SW 1271 (cell line): ENCODE data around the gene PLPP3.

Experiments used
- DNase-seq, 2 experiments: peaks; one replicate each; lab custom pipeline; 2025; lab: John Stamatoyannopoulos, UW

PLPP3 gene

DNA sequence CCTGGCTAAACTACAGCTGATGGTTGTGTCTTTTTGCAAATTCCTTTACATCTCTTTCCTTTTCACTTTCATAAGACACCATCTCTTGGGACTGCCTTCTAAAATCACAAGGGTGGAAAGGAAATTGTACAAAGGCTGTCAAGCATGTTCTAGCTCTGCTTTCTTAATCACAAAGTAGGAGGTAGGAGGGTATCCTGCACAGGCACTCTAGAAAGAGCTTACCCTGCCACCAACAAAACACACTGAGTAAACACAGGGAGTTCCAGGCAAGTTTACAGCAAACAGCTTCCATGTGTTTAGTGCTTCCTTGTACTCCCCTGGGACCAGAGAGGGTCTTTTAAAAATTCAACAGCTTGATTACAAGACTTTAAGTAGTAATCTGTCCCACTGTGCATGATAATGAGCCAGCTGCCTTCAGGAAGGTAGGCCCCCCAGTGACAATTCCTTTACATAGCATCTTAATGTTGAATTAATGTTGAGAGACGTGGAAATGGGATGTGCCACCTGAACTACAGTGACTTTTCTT lies 2.4 kb downstream of the PLPP3 start:
- DNase-seq = peak in 1 of 2 experiments; percentile 22

DNA sequence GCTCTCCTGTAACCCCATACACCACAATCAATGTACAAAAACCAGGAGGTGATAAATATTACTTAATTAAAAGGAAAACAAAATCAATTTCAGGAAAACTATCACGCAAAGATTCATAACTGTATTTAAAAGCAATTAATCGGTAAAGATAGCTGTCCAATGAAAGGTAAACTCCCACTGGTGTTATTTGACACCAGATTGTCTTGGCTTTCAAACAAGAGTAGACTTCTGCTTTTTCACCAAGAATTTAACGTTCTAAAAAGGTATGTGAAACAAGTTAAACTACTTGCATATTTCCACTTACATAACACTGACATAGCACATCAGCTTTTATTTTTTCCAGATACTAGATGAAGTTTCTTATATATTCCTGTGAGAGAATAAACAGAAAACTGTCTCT lies 3.5 kb downstream of the PLPP3 start:
- no peak for DNase-seq

DNA sequence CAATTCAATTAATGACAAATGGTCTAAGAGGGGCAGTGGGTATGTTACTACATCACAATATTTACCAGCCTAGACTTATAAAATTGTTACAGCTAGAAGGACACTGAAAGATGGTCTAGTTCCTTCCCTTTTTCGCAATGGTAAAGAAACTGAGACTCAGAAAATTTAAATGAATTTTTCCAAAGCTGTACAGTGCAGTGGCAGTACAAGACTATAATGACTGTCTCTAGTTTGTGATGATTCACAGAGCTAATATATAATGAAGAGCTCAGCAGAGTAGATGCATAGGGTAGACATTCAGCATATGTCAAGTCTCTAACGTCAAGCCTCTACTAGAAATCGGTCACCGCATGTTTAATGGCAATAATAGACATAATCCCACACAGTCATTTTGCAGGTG lies 4.6 kb downstream of the PLPP3 start:
- DNase-seq = no peak

DNA sequence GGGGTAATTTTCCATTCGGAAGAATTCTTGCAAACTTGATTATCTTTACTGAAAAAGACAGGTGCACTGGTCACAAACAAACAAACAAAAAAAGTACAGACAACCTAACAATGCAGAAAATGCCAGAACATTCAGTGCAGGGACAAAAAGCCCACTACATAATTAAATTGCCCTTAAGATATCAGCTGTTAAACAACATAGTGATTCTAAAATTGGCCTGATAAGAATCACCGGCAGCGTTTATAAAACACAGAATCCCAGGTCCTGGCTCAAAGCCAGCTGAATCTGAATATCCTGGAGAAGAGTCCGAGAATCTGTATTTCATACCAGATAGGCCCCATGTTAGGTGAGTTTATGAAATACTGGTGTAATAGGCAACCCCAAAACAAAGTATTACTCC lies 6.1 kb downstream of the PLPP3 start:
- DNase-seq = no peak

DNA sequence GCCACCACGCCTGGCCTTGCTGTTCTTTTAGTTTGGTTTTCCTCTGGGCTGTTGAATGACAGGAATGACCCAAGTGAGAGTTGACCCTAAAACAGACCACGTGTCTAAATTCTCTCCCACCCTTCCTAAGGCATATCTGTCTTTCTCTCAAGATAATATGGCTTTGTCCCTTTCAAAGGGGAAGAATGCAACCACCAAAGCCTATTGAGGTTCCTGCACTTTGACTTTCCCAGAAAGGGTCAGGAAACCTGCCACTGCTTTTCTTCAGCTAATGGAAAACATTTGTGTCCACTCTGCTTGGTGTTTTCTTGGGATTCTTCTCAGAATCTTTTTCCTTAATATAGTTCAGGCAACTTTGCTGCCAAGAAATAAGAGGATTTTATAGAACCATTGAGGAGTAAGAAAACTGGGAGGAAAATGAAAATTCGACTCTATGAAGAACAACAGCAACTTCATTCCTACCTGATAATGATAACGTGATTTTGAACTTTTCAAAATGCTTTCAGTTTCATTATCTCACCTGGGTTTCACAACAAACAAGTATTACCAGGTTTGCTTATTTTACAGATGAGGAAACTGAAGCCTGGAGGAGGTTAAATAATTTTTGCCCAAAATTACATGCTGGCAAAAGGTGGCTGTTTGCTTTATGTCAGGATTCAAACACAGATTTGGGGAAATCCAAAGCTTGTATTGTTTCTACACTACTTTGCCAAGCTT lies 6.9 kb downstream of the PLPP3 start:
- DNase-seq = no peak

DNA sequence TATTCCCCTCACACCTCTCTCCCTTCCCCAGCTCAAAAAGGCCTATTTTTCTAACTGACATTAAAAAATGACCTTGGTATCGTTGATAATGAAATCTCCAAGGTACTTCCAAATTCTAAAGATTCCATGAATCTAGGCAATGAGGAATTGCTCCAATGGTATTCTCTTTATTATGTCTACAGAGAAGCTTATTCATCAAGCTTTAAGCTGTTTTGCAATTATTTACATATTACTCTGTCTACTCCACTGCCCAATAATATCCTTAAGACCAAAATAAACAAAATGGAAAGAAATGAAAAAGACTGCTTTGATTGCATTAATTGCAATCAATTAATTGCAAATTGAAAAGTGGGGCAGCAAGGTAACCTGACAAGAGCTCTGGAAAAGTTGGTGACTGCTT lies 7.9 kb downstream of the PLPP3 start:
- DNase-seq = no peak

DNA sequence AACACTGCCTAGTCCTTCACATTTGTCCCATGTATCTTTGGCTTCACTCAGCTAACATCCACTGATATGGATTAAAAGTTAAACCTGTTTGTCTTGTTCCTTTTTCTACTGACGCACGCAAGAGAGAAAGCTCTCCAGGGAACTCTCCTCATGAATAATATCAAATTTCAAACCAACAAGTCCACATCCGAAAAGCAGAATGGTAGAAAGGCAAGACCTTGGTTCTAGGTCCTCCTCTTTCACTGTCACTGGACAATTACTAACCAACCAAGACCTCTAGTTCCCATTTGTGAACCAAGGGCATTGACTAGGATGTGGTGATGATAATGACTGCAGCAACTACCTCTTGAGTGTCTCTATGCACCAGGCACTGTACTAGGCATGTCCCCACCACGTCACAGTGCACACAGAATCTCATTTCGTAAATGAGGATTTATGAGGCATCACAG lies 8.4 kb downstream of the PLPP3 start:
- no peak for DNase-seq

DNA sequence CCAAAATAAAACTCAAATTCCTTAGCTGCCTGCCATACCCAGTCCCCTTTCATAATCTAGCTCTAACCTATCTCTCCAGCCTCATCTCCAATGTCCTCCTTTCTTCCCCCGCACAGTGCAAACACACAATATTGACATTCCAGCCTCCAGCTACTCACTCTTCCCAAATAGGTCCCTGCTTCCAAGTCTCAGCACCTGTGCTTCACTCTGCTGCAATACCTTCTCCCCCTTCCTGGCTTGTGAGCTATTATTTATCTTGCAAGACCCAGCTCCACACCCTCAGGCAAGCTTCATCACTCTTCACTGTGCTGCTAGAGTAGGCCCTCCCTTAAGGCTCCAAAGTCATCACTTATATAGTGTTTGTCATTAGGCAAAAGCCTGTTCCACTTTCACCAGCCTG lies 9.7 kb downstream of the PLPP3 start:
- DNase-seq = no peak

DNA sequence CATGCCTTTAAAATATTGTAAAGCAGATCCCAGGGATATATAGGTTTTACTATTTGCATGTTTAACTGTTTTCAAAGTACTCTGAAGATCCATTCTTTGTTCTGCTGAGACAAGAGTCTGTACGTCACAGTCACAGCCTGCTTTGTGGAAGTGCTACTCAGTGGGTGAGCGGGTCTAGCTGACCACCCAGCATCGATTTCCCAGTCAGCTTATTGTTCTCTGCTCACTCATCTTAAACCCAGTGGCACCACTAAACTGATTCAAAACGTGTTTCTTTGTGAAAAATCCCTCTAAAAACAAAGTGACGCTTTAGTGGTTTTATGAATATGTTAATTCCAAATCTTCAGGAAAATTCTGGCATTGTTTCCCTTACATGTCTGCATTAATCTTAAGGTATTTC lies 12.4 kb downstream of the PLPP3 start:
- no peak for DNase-seq

DNA sequence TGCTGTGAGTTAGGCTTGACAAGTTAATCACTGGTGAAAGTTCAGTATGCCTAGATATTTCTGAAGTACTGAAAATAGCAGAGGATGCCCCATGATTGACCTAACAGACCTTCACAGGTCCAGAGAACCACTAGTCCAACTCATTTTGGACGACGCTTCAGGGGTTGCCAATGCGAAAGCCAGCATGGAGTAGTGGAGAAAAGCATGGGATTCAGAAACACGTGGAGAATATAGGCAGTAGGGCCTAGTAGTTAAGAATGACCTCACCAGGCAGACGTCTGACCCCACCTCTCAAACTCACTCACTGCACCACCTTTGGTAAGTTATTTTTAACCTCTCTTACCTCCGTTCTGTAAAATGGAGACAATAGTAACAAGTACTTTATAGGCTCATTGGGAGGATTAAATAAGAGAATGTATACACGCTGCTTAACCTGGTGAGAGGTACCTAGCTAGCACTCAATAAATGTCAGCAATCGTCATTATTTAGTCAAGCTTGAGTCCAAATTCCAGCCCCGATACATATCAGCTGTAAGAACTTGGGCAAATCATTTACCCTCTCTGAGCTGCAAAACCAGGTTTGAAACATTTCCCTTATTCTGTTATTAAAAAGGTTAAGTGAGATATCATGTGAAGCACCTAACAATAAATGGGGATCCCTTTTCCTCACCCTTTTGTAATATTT lies 13.2 kb downstream of the PLPP3 start:
- no peak for DNase-seq

DNA sequence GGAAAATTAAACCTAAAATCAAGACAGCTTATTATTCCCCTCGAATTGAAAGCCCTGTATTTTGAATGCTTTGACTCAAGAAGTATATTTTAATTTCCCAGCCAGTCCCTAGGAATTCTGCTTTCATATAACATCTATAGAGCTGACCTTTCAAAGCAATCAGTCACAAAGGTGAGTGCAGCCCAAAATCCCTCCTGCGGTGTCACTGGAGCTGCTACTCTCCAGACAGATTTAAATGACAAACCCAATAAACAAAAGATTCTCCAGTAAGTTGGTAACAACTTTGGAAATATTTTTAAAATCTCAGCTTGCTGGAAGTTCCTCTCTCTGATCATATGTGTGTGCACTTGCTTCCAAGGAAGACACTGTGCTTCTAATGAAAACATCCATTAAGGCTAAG lies 14.7 kb downstream of the PLPP3 start:
- no peak for DNase-seq

DNA sequence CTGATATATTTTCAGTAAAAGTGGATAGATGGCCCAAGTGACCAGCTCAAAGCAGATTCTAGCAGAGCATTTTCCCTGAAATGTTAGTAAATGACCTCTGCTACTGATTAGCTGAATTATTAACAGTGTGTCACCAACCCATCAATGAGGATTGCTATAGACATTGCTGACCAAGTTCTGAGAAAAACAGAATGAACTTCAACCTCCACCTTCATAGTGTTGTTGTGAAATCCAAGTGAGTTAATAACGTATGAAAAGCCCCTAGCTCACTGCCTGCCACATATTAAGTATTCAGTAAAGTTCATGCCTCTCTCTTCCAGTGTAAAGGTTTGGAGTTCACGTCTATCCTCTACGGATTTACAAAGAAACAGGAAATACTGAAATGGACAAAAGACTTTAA lies 15.8 kb downstream of the PLPP3 start:
- DNase-seq = no peak

DNA sequence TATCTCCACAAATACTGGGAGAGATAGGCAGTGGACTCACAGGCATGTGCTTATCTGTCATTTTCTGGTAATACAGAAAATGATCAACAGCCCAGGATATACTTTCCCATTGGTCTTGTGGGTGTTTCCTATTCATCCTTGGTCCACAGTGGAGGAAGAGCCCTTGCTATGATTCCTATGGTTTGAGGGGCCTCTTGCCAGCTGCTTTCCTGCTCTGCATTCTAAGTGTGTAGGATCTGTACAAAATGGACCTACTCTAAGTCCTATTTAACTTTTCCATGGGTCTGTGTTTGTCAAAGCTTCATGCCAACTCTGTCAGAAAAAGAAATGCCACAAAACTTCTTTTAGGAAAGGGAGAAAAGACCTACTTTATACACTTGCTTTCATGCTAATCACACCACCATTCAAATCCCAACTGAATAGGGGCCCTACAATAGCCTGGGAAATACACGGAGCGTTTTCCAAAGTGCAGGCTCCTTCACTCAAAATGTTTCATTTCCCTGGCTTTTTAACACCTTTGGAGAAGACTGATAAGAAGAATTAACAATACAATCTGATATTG lies 16.4 kb downstream of the PLPP3 start:
- DNase-seq = no peak

DNA sequence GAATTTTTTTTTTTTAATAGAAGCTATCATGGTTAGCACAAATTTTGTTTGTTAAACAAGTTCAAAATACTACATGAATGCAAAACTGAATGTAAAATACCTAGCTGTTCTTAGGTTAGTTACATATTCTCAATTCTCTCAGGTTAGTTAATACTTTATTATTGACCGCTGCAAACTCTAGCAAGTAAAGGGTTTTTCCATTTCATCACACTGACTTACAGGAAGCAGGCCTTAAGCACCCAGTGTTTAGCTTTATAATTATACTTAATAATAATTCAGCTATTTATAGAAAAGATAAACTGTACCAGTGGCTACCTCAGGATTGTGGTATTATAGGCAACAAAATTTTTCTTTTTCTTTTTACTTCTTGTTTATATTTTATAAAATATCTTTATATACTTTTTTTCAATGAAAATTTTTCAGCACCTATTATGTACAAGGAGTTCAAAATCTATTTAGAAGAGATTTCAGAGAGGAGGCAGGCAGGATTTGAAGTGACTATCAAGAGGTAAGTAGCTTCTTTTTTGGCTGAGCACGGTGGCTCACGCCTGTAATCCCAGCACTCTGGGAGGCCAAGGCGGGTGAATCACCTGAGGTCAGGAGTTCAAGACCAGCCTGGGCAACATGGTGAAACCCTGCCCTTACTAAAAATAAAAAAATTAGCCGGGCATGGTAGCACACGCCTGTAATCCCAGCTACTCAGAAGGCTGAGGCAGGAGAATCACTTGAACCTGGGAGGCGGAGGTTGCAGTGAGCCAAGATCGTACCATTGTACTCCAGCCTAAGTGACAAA lies 17.9 kb downstream of the PLPP3 start:
- no peak for DNase-seq

DNA sequence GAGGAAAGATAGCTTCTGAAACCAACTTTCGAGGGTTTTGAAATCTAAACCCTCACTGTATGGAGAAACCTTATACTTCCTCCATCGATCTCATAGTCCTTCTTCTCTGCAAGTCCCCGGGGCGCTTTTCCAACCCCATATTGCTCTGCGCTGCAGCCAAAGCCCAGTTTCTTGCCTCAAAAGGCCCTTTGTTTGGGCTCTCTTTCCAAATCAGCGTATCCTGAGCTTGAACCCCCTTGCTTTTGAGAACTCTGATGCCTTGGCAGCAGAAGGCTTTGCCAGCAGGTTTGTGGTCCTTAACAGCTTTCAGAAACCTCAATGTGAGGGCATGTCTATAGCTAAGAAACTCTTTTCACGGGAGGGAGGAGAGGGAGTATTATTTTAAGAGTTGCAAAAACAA lies 21.6 kb downstream of the PLPP3 start:
- DNase-seq = no peak

DNA sequence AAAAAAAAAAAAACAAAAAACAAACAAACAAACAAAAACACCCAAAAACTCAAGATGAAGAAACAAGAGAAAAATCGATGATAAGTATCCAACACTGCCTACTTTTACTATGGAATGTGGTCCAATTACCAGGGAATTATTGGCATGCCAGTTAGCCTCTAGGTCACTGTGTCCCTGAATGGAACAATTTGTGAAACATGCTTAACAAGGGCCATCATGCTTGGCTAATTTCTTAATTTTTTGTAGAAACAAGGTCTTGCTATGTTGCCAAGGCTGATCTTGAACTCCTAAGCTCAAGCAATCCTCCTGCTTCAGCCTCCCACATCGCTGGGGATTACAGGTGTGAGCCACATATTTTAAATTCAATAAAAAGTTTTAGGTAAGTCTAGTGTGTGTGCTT lies 23.9 kb downstream of the PLPP3 start:
- no peak for DNase-seq

DNA sequence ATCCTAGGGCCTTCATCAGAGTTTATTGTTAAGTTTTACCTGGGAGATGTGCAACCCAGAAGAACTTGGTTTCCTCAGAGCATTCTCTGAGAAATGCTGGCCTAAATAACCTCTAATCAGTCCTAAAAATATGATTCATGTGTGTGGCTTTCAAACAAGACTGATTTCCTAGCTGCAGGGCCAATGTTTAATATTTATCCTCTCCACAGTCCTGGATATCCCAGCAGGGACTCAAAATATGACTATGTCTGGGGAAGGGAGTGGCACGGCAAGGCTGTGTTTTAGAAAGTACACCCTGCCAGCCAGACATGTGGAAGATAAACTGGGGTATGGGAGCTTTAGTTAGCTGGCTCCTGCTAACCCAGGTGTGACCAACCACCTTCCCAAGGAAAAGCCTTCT lies 26.3 kb downstream of the PLPP3 start:
- DNase-seq = no peak

DNA sequence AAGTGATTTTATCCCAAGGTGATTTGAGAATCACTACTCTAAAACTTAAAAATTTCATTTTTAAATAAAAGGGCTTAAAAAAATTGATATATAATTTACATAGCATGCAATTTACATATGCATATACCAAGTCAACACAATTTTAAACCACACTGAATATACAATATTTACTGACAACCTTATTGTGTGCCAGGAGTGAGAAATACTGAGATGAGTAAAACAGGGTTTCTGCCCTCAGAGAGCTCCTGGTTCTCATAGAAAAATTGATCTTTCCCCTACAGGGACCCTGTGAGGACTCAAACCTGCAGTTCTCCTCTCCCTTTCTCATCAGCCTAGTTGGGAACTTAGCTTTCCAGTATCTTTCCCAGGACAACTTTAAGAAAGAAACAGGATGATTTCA lies 27.0 kb downstream of the PLPP3 start:
- DNase-seq = no peak

DNA sequence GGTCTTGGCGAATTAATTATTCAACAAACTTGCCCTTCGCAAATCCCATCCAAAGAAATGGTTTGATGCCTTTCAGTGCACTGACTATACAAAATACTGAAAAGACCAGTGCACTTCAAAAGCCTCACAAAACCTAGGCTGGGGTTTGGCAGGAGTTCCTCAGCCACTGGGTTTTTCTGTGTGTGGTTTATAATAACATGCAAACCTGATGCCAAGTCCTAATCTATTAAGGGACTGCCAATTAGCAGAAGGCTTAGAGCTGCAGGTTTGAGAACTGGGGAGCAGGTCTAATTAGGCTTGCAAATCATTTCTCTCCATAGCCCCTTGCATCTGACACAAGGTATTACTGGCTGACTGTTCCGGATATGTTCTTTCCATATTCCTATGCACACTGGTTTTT lies 27.7 kb downstream of the PLPP3 start:
- no peak for DNase-seq

DNA sequence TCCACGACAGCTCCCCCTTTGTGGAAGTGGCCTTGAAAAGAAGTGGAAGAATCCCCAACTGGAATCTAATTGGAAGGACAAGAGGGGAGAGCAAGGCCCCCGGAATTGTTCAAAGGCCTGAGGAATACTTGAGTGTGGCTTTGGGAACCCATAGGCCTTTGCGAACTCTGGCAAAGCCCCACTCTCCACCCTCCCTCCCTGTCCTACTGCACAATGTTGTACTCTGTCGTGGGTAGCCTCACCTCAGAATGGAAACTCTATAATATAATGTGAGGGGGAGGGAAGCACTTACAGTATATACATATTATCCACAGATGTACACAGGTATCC lies 28.5 kb downstream of the PLPP3 start:
- no peak for DNase-seq

DNA sequence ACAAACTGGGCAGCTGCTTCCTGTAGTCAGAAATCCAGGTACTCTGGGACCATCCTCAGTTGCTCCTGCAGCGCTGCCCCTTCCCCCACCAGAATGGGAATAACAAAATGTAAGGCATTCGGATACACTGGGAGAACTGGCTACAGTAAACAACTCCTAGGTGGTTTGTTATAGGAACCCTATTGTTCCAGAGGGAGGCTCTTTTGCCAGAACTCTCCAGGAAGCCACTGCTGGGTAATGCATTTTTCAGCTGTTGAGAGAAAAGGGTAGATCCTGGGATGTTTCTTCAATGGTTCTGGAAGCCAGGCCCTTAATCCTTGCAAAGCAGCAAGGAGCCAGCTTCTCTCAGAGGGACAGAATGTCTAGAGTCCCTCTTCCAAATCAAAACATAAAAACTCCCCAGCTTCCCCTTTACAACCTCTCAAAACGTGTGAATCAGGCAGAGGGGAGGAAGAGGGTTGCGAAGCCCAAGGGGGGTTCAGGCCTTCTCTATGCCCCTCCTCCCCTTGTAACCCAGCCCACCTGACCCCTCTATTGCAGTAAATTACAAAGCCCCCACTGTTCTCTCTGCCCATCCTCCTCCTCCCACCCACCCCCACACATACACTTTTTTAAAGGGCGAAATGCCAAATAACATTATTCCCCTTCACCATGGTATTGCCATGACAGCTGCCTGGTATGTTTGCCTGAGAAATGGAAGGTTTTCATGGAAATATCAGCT lies 29.1 kb downstream of the PLPP3 start:
- no peak for DNase-seq

DNA sequence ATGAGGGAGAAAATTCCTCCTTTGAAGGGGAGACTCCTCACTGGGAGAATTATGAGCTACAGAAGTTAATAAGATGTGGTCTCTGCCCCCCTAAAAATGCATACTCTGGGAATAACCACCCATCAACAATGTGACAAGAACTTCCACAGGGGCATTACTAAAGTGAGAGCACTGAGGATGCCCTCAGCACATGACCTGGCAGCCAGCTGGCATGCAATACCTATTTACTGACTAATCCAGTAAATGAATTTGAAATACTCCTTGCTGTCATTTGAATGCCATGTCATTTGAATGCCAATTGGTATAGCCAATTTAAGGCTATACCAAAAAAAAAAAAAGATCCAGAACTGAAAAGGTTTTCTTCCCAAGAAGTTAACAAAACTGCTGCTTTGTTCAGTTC lies 30.8 kb downstream of the PLPP3 start:
- no peak for DNase-seq
